Measurements from ENCODE around the gene BAG1.

The BAG1 gene

GRCh38 chr9:33220681-33221567 lies 43.6 kb downstream of the BAG1 start:
- no peak for DNase-seq (ENCODE audit: low read depth in 2 of 2, low spot score in 1 of 2)

GRCh38 chr9:33211695-33212393 lies 52.7 kb downstream of the BAG1 start:
- no peak for DNase-seq (ENCODE audit: low read depth in 2 of 2, low spot score in 1 of 2)

- no peak for DNase-seq (ENCODE audit: low read depth in 2 of 2, low spot score in 1 of 2)
These were observed 54.3 kb downstream of the BAG1 start for GRCh38 chr9:33210006-33210715.

- no peak for DNase-seq (ENCODE audit: low read depth in 2 of 2, low spot score in 1 of 2)
These were observed 55.1 kb downstream of the BAG1 start for GRCh38 chr9:33209394-33209793.

GRCh38 chr9:33202552-33203201 lies 61.8 kb downstream of the BAG1 start:
- peak; percentile 1 to 5 for DNase-seq (ENCODE audit: low read depth in 2 of 2, low spot score in 1 of 2)

All from stimulated activated CD8-positive, alpha-beta memory T cell treated with anti-CD3 and anti-CD28 coated beads, Interleukin-4, amount 100 ng/mL, for 4 hours (primary cell).